ENCODE measurements around the gene ERC2. TPM values are rescaled to one million over a fixed set of nuclear protein-coding genes. Genes with fewer than 3 reads are reported as not detected.
"Not testable (repeated sequence)": the region's sequence is repeated elsewhere in the genome, so short reads cannot be mapped to it uniquely, and the experiment has no call there.

ERC2 gene
- total RNA-seq, 2 donors from 2014 or later: 0.21 TPM; not detected in 1

- H3K27ac Mint-ChIP-seq: no peak overlapping the region
- H3K4me1 Mint-ChIP-seq: no peaks in the 10 kb centered on the region
- no peaks in the 10 kb centered on the region for H3K9me3 ChIP-seq (ENCODE audit: control insufficient read depth, low read length, poor library complexity, severe bottlenecking)
- peaks cover 21% of the 10 kb centered on the region for H3K27me3 Mint-ChIP-seq
- no peaks in the 10 kb centered on the region for H3K36me3 Mint-ChIP-seq (ENCODE audit: low read depth)
- ATAC-seq: no peak
- DNase-seq: no peak
- H3K4me3 Mint-ChIP-seq: no peak overlapping the region
These were observed 191.0 kb downstream of the ERC2 start for GRCh38 chr3:56277236-56277635.

DNA sequence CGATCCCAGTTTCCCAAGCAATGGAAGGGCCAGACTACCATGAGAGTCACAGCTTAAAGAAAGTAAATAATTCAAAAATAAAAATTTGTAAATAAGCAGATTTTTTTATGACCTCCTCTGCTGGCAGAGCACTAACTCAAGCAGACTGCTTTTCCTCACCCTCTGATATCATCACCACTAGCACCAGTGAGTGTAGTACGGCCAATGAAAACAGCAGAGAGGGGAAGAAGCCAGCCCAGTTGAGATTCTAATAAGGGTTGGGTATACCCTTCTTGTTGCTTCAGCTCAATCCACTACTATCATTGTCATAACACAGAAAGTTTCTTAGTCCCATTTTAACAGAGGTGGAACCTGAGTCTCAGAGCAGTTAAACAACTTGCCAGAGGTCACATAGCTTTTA lies 193.1 kb downstream of the ERC2 start:
- no peak overlapping the region for H3K4me3 Mint-ChIP-seq
- no peaks in the 10 kb centered on the region for H3K9me3 ChIP-seq (ENCODE audit: control insufficient read depth, low read length, poor library complexity, severe bottlenecking)
- H3K27me3 Mint-ChIP-seq: peaks cover 17% of the 10 kb centered on the region
- no peaks in the 10 kb centered on the region for H3K36me3 Mint-ChIP-seq (ENCODE audit: low read depth)
- no peak overlapping the region for H3K27ac Mint-ChIP-seq
- DNase-seq: no peak
- no peaks in the 10 kb centered on the region for H3K4me1 Mint-ChIP-seq
- no peak for ATAC-seq

- no peak for ATAC-seq
- Mint-ChIP-seq H3K4me3 (no peak overlapping the region), H3K36me3 (ENCODE audit: low read depth) (no peaks in the 10 kb centered on the region), H3K4me1 (no peaks in the 10 kb centered on the region), H3K27me3 (peaks cover 11% of the 10 kb centered on the region), H3K27ac (no peak overlapping the region)
- no peaks in the 10 kb centered on the region for H3K9me3 ChIP-seq (ENCODE audit: control insufficient read depth, low read length, poor library complexity, severe bottlenecking)
- no peak for DNase-seq
These were observed 198.3 kb downstream of the ERC2 start for GRCh38 chr3:56269755-56270535.

DNA sequence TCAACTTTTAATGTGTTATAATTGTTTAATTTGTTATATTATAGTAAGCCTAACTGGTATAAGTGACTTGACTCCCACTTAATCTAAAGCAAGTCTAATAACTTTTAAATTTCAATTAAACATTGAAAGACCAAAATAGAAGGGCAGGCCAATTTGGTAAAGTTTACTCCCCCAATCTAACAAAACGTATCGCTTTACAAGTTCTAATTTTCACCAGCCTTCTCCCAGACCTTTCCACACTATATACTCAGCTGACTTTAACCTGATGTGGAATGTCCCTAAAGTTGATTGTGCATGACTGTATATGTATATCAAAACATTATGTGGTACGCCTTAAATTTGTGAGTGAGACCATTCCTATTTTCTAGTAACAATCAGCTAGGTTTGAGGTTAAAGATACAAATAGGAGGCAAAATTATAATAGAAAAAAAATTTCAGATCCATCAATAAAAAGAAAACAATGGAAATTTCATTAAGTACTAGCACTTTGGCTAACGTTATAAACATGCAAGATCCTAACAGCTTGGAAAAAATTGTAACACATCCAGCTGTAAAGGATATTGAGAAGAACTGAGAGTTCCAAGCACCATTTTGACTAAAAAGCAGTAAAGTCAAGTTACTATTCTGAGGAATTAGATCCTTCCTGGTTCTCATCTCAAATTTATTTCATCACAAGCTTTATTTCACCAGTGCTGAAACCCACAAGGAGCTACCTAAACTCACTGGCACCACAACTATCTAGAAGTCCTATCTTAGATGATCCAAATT lies 199.5 kb downstream of the ERC2 start:
- H3K36me3 Mint-ChIP-seq (ENCODE audit: low read depth): no peaks in the 10 kb centered on the region
- H3K9me3 ChIP-seq (ENCODE audit: control insufficient read depth, low read length, poor library complexity, severe bottlenecking): no peaks in the 10 kb centered on the region
- DNase-seq (no peak), ATAC-seq (no peak)
- no peaks in the 10 kb centered on the region for H3K4me1 Mint-ChIP-seq
- no peak overlapping the region for H3K4me3 Mint-ChIP-seq
- H3K27ac Mint-ChIP-seq: no peak overlapping the region
- peaks cover 16% of the 10 kb centered on the region for H3K27me3 Mint-ChIP-seq

- not testable (repeated sequence) for DNase-seq; H3K27ac Mint-ChIP-seq; ATAC-seq; H3K4me3 Mint-ChIP-seq; H3K36me3 Mint-ChIP-seq (ENCODE audit: low read depth); H3K9me3 ChIP-seq (ENCODE audit: control insufficient read depth, low read length, poor library complexity, severe bottlenecking); H3K4me1 Mint-ChIP-seq
- H3K27me3 Mint-ChIP-seq: peaks cover 36% of the 10 kb centered on the region
These were observed 206.4 kb downstream of the ERC2 start for GRCh38 chr3:56261852-56262251.

DNA sequence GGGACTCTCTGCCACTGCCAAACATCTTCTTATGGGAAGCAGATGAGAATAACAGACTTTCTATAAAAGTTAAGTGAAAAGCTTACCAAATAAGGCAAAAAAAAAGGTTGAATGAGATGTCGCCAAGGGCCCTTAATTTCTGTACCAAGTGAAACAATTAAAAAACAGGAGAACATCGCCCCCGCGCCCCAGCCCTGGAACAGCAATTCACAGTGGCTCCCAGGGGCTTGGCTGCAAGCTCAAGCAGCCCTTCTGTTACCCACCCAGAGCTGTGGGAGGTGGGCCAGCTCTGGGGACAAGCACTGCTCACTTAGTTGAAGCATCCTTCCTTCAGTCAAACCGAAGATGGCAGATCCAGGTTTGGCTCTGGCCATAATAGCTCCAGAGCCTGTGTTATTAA lies 208.0 kb downstream of the ERC2 start:
- ATAC-seq (no peak), DNase-seq (no peak)
- Mint-ChIP-seq H3K4me3 (no peak overlapping the region), H3K27ac (no peak overlapping the region), H3K27me3 (peaks cover 49% of the 10 kb centered on the region), H3K36me3 (ENCODE audit: low read depth) (no peaks in the 10 kb centered on the region), H3K4me1 (no peaks in the 10 kb centered on the region)
- H3K9me3 ChIP-seq (ENCODE audit: control insufficient read depth, low read length, poor library complexity, severe bottlenecking): no peaks in the 10 kb centered on the region

DNA sequence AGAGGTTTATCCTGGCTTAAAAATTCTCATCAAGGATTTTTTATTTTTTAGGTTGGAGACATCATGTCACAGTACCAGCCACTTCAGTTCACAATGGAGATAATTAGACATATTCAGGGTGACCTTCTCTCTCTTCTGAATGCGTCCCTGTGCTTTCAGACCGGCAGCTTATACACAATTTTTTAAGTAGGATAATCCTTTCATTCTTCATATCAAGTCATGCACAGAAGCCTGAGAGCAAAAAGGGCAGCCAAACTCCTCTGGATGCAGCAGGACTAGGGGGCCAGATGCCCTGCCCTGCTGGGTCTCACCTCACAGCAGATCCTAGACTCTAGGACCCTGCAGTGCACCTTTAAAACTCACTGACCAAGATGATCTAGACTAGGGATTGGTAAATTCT lies 210.4 kb downstream of the ERC2 start:
- ATAC-seq (no peak), DNase-seq (no peak)
- Mint-ChIP-seq H3K27ac (no peak overlapping the region), H3K36me3 (ENCODE audit: low read depth) (no peaks in the 10 kb centered on the region), H3K27me3 (peaks cover 43% of the 10 kb centered on the region), H3K4me1 (no peaks in the 10 kb centered on the region), H3K4me3 (no peak overlapping the region)
- no peaks in the 10 kb centered on the region for H3K9me3 ChIP-seq (ENCODE audit: control insufficient read depth, low read length, poor library complexity, severe bottlenecking)

GRCh38 chr3:56254835-56255234 lies 213.4 kb downstream of the ERC2 start:
- H3K27me3 Mint-ChIP-seq: peaks cover 29% of the 10 kb centered on the region
- no peaks in the 10 kb centered on the region for H3K9me3 ChIP-seq (ENCODE audit: control insufficient read depth, low read length, poor library complexity, severe bottlenecking)
- no peaks in the 10 kb centered on the region for H3K36me3 Mint-ChIP-seq (ENCODE audit: low read depth)
- no peak overlapping the region for H3K27ac Mint-ChIP-seq
- ATAC-seq: no peak
- no peaks in the 10 kb centered on the region for H3K4me1 Mint-ChIP-seq
- no peak overlapping the region for H3K4me3 Mint-ChIP-seq
- DNase-seq: no peak

DNA sequence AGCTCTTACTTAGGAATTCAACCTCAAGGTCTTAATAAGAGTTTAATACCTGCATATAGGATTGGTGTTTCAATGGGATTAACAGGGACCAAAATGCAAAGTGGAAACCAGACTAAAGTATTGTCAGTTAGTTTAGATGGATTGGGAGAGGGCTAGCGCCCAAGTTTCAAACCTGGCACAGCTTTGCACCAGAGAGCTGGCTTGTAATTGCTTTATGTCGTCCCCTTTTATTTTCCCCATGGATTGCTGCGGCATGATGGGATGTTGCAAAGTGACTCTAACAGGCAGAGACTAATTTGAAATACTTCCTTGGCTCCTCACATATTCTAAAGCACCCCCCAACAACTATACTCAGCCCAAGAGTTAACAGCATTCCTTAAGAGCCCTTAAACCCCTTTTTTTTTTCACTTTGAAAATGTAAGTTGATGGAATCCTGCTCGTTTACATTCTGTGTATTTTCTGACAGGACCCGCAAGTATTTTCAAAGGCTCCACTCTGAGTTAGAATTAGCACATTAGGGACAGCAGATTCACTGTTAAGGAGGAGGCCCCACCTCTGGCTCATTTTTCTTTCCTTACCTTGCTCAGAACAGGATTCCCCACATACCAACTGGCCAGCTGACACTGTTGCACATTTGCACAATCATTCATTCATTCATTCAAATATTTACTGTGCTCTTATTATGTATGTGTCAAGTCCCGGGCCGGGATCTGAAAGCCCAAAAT lies 214.2 kb downstream of the ERC2 start:
- no peaks in the 10 kb centered on the region for H3K9me3 ChIP-seq (ENCODE audit: control insufficient read depth, low read length, poor library complexity, severe bottlenecking)
- Mint-ChIP-seq H3K36me3 (ENCODE audit: low read depth) (no peaks in the 10 kb centered on the region), H3K4me3 (no peak overlapping the region), H3K27me3 (peaks cover 29% of the 10 kb centered on the region), H3K27ac (no peak overlapping the region), H3K4me1 (no peaks in the 10 kb centered on the region)
- no peak for ATAC-seq
- DNase-seq: no peak

- Mint-ChIP-seq H3K4me1 (no peaks in the 10 kb centered on the region), H3K27ac (no peak overlapping the region), H3K27me3 (peaks cover 12% of the 10 kb centered on the region), H3K36me3 (ENCODE audit: low read depth) (peaks cover 2% of the 10 kb centered on the region), H3K4me3 (no peak overlapping the region)
- DNase-seq (no peak), ATAC-seq (no peak)
- H3K9me3 ChIP-seq (ENCODE audit: control insufficient read depth, low read length, poor library complexity, severe bottlenecking): no peaks in the 10 kb centered on the region
These were observed 216.8 kb downstream of the ERC2 start for GRCh38 chr3:56251343-56251945.

GRCh38 chr3:56248021-56248420 lies 220.2 kb downstream of the ERC2 start:
- Mint-ChIP-seq H3K27ac (no peak overlapping the region), H3K4me1 (no peaks in the 10 kb centered on the region), H3K36me3 (ENCODE audit: low read depth) (peaks cover 2% of the 10 kb centered on the region), H3K4me3 (no peak overlapping the region), H3K27me3 (no peaks in the 10 kb centered on the region)
- no peaks in the 10 kb centered on the region for H3K9me3 ChIP-seq (ENCODE audit: control insufficient read depth, low read length, poor library complexity, severe bottlenecking)
- ATAC-seq (no peak), DNase-seq (no peak)

- no peaks in the 10 kb centered on the region for H3K9me3 ChIP-seq (ENCODE audit: control insufficient read depth, low read length, poor library complexity, severe bottlenecking)
- no peaks in the 10 kb centered on the region for H3K4me1 Mint-ChIP-seq
- ATAC-seq (no peak), DNase-seq (no peak)
- no peaks in the 10 kb centered on the region for H3K36me3 Mint-ChIP-seq (ENCODE audit: low read depth)
- H3K4me3 Mint-ChIP-seq: no peak overlapping the region
- H3K27ac Mint-ChIP-seq: no peak overlapping the region
- peaks cover 16% of the 10 kb centered on the region for H3K27me3 Mint-ChIP-seq
These were observed 230.0 kb downstream of the ERC2 start for GRCh38 chr3:56238299-56238698.

DNA sequence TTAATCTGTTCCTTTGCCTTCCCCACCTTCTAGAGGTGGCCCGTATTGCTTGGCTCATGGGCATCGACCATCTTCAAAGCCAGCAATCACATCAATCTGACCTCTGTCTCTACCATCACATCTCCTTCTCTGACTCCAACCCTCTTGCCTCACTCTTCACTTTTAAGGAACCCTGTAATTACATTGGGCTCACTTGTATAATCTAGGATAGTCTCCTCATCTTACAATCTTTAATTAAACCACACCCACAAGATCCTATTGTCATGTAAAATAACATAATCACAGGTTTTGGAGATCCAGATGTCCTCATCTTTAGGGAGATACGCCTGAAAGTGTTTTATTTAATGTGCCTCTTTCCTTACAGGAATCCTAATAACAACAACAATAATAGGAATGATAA lies 234.5 kb downstream of the ERC2 start:
- H3K27me3 Mint-ChIP-seq: peaks cover 12% of the 10 kb centered on the region
- ATAC-seq: no peak
- no peaks in the 10 kb centered on the region for H3K4me1 Mint-ChIP-seq
- H3K27ac Mint-ChIP-seq: no peak overlapping the region
- no peaks in the 10 kb centered on the region for H3K9me3 ChIP-seq (ENCODE audit: control insufficient read depth, low read length, poor library complexity, severe bottlenecking)
- no peak overlapping the region for H3K4me3 Mint-ChIP-seq
- no peak for DNase-seq
- H3K36me3 Mint-ChIP-seq (ENCODE audit: low read depth): no peaks in the 10 kb centered on the region

Data from T-helper 17 cell (primary cell).